NCI-H82 treated with DMSO at 0.1 percent for 48 hours (cell line): ENCODE data around the gene PCDHGB1.
"Not testable (repeated sequence)": the region's sequence is repeated elsewhere in the genome, so short reads cannot be mapped to it uniquely, and the experiment has no call there.

Source experiments
- DNase-seq: peaks from one replicate; lab custom pipeline; 2025; ENCODE audit not compliant: unreplicated experiment; lab: John Stamatoyannopoulos, UW

The PCDHGB1 gene

DNA sequence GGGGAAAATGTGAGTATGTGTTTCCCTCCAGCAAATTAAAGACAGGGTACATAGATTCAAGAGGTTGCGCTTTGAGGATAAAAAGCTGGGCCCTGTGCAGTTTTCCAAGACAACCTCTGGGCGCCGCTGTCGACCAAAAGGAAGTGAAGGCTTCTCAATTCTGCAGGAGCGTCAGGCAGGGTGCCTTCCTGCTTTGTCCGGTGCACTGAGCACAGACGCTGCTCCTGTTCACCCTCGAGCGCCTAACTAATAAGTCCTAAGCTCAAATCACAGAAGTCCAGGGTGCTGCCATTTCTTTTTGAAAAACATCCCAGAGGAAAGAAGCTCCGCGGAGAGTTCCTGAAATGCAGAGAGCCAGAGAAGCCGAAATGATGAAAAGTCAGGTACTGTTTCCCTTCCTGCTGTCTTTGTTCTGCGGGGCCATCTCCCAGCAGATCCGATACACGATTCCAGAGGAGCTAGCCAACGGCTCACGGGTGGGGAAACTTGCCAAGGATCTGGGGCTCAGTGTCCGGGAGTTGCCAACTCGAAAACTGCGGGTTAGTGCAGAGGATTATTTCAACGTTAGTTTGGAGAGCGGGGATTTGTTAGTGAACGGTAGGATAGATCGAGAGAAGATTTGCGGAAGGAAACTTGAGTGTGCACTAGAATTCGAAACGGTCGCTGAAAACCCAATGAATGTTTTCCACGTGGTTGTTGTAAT is at the start of gene PCDHGB1:
Gene PCDHGB1, plus strand, starts transcription at position 183 of the 703 bp plus-strand sequence. Its CDS starts 162 bp downstream, at position 345.
- DNase-seq = peak; percentile 17

GRCh38 chr5:141303756-141304155 is 46.1 kb upstream of the PCDHGB1 start, which contains the start of gene SLC25A2:
Gene SLC25A2, minus strand, starts transcription at chr5:141304049. Its CDS starts 184 bp downstream, at chr5:141303865.
- DNase-seq = no peak

GRCh38 chr5:141306630-141307029 is 43.3 kb upstream of the PCDHGB1 start:
- DNase-seq = no peak

- no peak for DNase-seq
Observed at GRCh38 chr5:141313711-141314110, 36.2 kb upstream of the PCDHGB1 start.

GRCh38 chr5:141316963-141317362 is 32.9 kb upstream of the PCDHGB1 start:
- DNase-seq = not testable (repeated sequence)

DNA sequence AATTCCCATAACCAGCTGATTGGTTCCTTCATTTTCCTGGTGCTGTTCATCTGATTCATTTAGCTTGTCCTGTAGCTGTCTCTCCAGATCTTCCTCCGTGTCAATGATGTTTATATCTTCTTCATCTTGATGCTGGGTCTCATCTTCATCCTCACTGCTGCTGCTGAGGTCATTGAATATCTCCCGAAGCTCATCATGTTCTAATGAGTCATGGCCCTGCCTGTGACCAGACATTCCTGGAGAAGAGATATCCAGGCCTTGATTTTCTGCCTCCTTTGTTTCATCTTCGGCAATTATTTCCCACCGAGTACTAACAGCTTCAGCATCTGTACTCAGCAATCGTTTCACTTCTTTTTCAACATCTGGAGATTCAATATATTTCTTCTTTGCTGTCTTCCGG is 30.7 kb upstream of the PCDHGB1 start:
- DNase-seq = no peak

DNA sequence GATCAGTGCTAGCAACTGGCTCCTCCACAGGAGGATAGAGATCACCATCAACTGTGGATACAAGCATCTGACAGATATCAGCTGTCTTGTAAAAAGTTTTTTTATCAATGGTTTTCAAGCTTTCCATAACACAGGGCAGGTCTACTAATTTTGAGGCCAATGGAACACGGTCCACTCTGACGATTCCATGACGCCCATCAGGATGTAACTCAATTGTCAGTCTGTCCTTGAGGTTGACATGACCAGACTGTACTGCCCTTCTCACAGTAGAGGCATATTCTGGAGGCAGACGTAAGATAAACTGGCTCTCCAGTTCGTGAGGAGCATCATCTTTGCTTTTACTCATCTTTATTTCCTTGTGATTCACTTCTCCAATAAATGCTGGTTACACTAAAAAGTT is 30.2 kb upstream of the PCDHGB1 start:
- no peak for DNase-seq

GRCh38 chr5:141320225-141321169 is 29.4 kb upstream of the PCDHGB1 start, which contains the start of gene TAF7:
Gene TAF7, minus strand, starts transcription at chr5:141320784. Its CDS starts 740 bp downstream, at chr5:141320044.
- DNase-seq = peak; percentile 27

GRCh38 chr5:141322261-141322660 is 27.6 kb upstream of the PCDHGB1 start:
- no peak for DNase-seq

- DNase-seq = peak; percentile 5
Observed at GRCh38 chr5:141326088-141326854, 23.6 kb upstream of the PCDHGB1 start.

- no peak for DNase-seq
Observed at GRCh38 chr5:141328231-141328630, 21.7 kb upstream of the PCDHGB1 start.

DNA sequence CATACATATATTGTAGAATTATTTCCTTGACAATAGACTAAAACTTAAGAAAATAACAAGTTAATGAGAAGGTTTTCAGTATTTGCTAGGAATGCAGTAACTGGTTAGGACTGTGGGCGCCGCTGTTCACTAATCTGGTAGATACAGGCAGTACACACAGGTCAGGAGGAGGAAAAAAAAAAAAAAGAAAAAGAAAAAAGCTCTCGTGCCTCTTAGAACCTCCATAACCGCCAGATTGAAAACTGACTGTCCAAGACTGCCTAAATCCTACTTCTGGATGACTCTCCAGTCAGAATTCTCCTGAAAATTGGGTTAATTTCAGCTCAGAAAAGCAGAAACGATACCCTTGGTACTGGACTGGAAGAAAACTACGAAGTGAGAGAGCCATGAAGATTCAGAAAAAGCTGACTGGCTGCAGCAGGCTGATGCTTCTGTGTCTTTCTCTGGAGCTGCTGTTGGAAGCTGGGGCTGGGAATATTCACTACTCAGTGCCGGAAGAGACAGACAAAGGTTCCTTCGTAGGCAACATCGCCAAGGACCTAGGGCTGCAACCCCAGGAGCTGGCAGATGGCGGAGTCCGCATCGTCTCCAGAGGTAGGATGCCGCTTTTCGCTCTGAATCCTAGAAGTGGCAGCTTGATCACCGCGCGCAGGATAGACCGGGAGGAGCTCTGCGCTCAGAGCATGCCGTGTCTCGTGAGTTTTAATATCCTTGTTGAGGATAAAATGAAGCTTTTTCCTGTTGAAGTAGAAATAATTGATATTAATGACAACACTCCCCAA is 19.4 kb upstream of the PCDHGB1 start, which contains the start of gene PCDHGA1:
Gene PCDHGA1, plus strand, starts transcription at position 216 of the 782 bp plus-strand sequence.
- DNase-seq = no peak

GRCh38 chr5:141332571-141332970 is 17.3 kb upstream of the PCDHGB1 start:
- DNase-seq = not testable (repeated sequence)

GRCh38 chr5:141338538-141339306 is 11.2 kb upstream of the PCDHGB1 start, which contains the start of gene PCDHGA2:
Gene PCDHGA2, plus strand, starts transcription at chr5:141338760.
- DNase-seq = no peak

- DNase-seq = not testable (repeated sequence)
Observed at GRCh38 chr5:141340781-141341354, 9.0 kb upstream of the PCDHGB1 start.

- no peak for DNase-seq
Observed at GRCh38 chr5:141342773-141343172, 7.1 kb upstream of the PCDHGB1 start.

DNA sequence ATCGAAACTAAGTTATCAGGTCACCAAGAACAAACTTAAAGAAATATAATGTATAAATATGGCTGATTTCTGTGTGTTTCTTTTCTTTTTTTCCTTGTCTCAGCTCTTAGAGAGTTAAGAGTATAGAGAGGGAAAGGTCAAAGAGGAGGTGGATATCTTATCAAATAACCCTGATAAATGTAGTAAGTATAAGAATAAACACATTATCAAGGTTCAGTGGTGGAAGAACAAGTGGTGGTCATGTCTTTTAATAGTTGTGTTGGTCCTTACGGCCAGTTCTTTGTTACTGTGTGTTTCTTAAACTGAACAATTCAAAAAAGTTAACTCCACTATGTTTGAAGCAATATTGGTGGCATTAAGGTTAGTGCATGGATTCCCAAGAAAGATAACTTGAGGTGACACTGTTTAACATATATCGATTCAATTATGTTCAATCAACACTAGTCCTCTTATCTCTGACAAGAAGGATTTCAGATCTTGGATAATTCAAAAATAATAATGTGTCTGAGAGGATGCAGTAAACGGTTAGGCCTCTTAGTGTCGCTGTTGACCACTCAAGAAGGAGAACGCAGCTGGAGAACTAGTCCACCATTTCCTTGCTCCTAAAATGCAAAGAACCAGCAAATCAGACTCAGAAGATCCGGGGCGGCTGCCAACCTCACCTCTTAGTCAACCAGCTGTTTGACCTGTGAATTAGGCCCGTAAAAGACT is 6.5 kb upstream of the PCDHGB1 start, which contains the start of gene PCDHGA3:
Gene PCDHGA3, plus strand, starts transcription at position 588 of the 711 bp plus-strand sequence. CDS start 205 bp downstream, outside the sequence.
- DNase-seq = no peak

DNA sequence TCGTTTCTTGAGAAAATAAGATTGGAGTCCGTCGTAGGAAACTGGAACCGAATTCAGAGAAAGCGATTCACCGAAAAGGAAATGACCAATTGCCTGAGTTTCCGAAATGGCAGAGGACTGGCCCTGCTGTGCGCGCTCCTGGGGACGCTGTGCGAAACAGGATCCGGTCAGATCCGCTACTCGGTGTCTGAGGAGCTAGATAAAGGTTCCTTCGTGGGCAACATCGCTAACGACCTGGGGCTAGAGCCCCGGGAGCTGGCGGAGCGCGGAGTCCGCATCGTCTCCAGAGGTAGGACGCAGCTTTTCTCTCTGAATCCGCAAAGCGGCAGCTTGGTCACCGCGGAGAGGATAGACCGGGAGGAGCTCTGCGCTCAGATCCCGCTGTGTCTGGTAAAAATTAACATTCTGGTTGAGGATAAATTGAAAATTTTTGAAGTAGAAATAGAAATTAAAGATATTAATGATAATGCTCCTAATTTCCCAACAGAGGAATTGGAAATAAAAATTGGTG is 5.9 kb upstream of the PCDHGB1 start:
- no peak for DNase-seq
